NB4 (cell line): Measurements from ENCODE around the gene CAMK2D.

Experiments
- DNase-seq: peaks from one replicate; pipeline ENCODE4 v3.0.0; 2010; ENCODE audit warnings: low read depth
- H3K4me3 ChIP-seq: one replicate; pipeline ENCODE4 v1.5.1; 2011; ENCODE audit warnings: mild to moderate bottlenecking, low read depth, low read length, moderate library complexity
- MYC ChIP-seq: IDR thresholded peaks from 2 replicates; pipeline ENCODE4 v1.6.1; 2011; ENCODE audit warnings: low read depth, low read length
- POLR2A ChIP-seq: IDR thresholded peaks from 2 replicates; pipeline ENCODE4 v1.6.1; 2011; ENCODE audit warnings: mild to moderate bottlenecking; ENCODE audit not compliant: insufficient read length; ENCODE audit errors: extremely low read depth
- TF ChIP-seq, protein P1 (sequence below): IDR thresholded peaks from 2 replicates; pipeline ENCODE4 v1.6.1; 2011; ENCODE audit warnings: low read depth, low read length
- TF ChIP-seq, protein P2 (sequence below): IDR thresholded peaks from one replicate; pipeline ENCODE4 v1.5.1; 2012; ENCODE audit warnings: low read depth, low read length

The CAMK2D gene

DNA sequence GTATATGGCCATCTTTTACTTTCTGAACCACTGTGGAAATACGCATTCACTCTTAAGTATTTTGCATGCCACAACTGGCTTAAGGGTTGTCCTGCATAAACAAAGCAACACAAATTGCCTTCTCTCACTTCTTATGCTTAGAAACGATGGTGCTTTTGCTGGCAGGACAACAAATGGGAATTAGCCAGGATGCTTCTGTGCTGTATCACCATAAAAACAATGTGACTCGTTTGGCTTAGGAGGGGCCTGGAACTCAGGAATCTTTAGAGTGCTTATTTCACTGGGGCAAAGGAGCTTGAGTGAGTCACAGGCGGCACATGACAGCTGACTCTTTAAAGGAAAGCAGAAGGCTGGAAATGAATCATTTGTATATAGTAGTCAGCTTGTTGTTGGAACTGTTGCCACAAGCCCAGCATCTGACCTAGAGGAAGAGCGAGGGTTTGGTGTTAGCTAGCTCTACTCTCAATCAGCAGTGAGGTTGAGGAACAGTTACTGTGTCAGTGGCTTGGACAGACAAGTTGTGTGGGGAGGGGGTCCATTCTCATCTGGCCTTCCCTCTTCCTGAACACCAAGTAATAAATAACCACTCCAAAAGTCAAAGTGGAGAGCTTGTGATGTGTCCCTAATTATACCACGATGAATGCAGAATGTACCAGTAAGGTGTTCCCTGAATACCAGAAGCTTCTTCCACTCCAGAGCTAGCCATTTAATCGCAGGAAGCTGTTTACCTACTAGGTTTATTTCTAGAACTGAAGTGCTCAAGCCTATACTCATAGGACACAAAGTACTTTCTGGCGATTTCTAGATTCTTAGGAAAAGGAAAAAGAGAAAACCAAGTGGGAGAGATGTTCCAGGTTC, 293.1 kb downstream of the CAMK2D start:
- H3K4me3 ChIP-seq, result no peak overlapping the region
- DNase-seq, result peak; percentile 23
- TF ChIP-seq POLR2A (no peak), MYC (no peak)
- TF ChIP-seq, protein P1, sequence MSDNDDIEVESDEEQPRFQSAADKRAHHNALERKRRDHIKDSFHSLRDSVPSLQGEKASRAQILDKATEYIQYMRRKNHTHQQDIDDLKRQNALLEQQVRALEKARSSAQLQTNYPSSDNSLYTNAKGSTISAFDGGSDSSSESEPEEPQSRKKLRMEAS, result no peak
- TF ChIP-seq, protein P2, sequence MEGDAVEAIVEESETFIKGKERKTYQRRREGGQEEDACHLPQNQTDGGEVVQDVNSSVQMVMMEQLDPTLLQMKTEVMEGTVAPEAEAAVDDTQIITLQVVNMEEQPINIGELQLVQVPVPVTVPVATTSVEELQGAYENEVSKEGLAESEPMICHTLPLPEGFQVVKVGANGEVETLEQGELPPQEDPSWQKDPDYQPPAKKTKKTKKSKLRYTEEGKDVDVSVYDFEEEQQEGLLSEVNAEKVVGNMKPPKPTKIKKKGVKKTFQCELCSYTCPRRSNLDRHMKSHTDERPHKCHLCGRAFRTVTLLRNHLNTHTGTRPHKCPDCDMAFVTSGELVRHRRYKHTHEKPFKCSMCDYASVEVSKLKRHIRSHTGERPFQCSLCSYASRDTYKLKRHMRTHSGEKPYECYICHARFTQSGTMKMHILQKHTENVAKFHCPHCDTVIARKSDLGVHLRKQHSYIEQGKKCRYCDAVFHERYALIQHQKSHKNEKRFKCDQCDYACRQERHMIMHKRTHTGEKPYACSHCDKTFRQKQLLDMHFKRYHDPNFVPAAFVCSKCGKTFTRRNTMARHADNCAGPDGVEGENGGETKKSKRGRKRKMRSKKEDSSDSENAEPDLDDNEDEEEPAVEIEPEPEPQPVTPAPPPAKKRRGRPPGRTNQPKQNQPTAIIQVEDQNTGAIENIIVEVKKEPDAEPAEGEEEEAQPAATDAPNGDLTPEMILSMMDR, result no peak

DNA sequence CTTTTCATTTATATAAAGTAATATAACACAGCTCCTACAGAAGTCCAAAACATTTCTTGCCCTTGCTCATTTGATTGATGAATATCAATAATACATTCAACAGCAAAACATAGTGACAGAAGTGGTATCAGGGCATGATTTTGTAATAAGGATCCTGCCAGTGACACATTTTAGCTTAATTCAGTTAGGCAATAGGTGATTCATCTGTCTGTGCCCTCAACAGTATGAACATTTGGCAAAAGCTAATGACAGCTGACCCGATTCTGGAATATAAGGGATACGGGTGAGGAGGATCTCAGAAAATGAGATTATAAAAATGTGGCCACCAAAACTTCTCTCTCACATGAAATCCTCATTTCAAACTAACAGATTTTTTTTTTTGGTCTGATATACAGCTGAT, 294.0 kb downstream of the CAMK2D start:
- H3K4me3 ChIP-seq, result no peak overlapping the region
- TF ChIP-seq, protein P2, result no peak
- TF ChIP-seq, protein P1, result no peak
- no peak for TF ChIP-seq MYC
- TF ChIP-seq POLR2A, result no peak
- DNase-seq, result peak; percentile 23

DNA sequence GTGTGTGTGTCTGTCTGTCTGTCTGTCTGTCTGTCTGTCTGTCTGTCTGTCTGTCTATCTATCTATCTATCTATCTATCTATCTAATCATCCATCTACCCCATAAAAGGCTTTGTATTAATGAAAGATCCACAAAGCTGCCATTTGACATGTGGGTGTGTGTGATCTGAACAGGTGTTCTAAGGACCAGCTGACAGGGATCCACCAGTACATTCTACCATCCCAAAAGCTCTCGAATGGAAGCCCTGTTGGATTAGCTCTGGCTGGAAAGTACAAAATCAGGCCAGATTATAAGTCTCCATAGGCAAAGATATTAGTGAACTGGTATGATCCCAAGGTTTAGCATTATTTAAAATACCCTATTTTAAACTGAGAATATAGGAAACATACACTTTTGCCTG, 299.3 kb downstream of the CAMK2D start:
- DNase-seq, result no peak
- TF ChIP-seq MYC, result no peak
- TF ChIP-seq, protein P1, result no peak
- no peak overlapping the region for H3K4me3 ChIP-seq

DNA sequence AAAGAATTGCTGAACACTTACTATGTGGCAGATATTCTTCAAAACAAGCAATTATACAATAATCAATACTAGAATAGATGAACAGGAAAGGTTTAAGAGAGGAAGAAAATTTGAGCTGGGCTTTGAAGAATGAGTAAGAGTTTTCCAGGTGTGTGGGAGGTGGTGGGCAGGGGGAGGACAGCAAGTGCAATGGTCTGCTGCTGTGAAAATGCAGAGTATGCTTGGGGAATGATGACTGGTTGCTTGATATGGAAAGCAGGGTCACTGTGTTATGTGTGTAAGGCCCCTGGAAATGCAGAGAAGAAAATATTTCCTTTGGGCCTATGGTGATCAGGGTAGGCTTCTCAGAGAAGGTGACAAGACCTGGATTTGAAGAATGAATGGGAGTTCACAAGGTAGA, 300.3 kb downstream of the CAMK2D start:
- TF ChIP-seq MYC, result no peak
- no peak for TF ChIP-seq POLR2A
- TF ChIP-seq, protein P2, result no peak
- TF ChIP-seq, protein P1, result no peak
- H3K4me3 ChIP-seq, result no peak overlapping the region

DNA sequence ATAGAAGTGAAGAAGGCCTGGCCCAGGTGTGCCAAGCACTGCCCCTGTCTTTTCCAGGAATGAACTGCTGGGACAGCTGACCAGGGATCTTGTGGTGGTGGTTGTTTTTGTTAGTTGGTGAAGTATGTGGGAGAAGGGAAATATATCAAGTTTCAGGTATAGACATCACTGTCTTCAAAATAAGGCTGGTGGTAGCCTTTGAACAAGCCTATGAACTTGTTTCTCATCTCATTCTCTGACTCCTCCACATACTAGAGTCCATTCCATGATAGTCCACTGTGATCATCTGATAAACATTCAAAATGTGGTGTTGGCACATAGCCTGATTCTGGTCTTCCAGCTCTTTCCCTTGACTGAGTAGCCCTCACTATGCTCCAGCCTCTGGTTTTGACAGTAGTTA, 303.7 kb downstream of the CAMK2D start:
- no peak for DNase-seq
- TF ChIP-seq, protein P1, result no peak
- no peak for TF ChIP-seq MYC
- TF ChIP-seq, protein P2, result no peak
- TF ChIP-seq POLR2A, result no peak
- no peak overlapping the region for H3K4me3 ChIP-seq

More for the DNA sequence above, 300.3 kb downstream of the CAMK2D start:
- no peak for DNase-seq

DNA sequence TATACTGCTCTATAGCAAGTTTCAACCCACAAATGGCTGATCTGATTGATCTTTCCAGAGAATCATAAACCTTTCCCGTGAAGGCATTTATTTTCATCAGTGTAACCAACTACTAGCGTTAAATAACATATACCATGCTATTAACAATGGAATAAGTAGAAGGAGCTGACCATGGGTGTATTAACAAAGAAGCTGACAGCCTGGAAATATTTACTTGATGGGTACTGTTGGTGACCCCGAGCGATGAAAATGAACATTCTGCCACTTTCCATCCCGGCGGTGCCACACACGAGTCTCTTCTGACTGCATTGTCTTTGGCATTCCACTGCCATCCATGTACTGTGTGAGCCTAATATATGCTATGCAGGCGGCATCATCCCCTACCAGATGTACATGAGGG, 304.4 kb downstream of the CAMK2D start:
- no peak for TF ChIP-seq MYC
- TF ChIP-seq, protein P1, result no peak
- TF ChIP-seq, protein P2, result no peak
- TF ChIP-seq POLR2A, result no peak
- H3K4me3 ChIP-seq, result no peak overlapping the region
- DNase-seq, result no peak
